CD14-positive monocyte (primary cell): ENCODE results near the gene MRPL21. TPM values are rescaled to one million over a fixed set of nuclear protein-coding genes. Genes with fewer than 3 reads are reported as not detected.

ENCODE experiments used
- DNase-seq, 3 donors: peaks; one replicate each; pipeline ENCODE4 v3.0.0-alpha.2; 2011 to 2022
- H2AFZ ChIP-seq: 2 replicates; pipeline ENCODE4 v1.6.0; 2012; ENCODE audit warnings: mild to moderate bottlenecking, low read depth, low read length, inconsistent platforms; ENCODE audit not compliant: insufficient read depth, poor library complexity, severe bottlenecking
- H3K27ac ChIP-seq, 2 donors: 1 replicate in 1 of 2; 2 replicates in 1 of 2; pipeline ENCODE4 v1.5.1; 2012 to 2013; ENCODE audit warnings: low read length in 2 of 2, control low read depth in 1 of 2, inconsistent platforms in 1 of 2, low read depth in 1 of 2, mild to moderate bottlenecking in 1 of 2
- H3K27me3 ChIP-seq, 2 donors: one replicate each; pipeline versions ENCODE4 v1.6.0 to v1.6.1; 2011 to 2013; ENCODE audit warnings: low read length in 2 of 2; ENCODE audit not compliant: control insufficient read depth in 2 of 2, insufficient read depth in 2 of 2
- H3K36me3 ChIP-seq, 2 donors: replicated peaks in 1 of 2; 1 replicate in 1 of 2; 2 replicates in 1 of 2; pipeline versions ENCODE4 v1.5.1 to v1.6.1; 2012 to 2013; ENCODE audit warnings: low read length in 2 of 2, control low read depth in 1 of 2, inconsistent platforms in 1 of 2, mild to moderate bottlenecking in 1 of 2; ENCODE audit not compliant: insufficient read depth in 2 of 2, control insufficient read depth in 1 of 2
- H3K4me1 ChIP-seq, 2 donors: 1 replicate in 1 of 2; 2 replicates in 1 of 2; pipeline versions ENCODE4 v1.5.1 to v1.6.1; 2012 to 2013; ENCODE audit warnings: low read length in 2 of 2, control low read depth in 1 of 2, inconsistent platforms in 1 of 2, mild to moderate bottlenecking in 1 of 2, moderate library complexity in 1 of 2; ENCODE audit not compliant: insufficient read depth in 2 of 2, control insufficient read depth in 1 of 2
- H3K4me2 ChIP-seq: replicated peaks from 2 replicates; pipeline ENCODE3; 2012; ENCODE audit warnings: low read length, moderate library complexity, mild to moderate bottlenecking; ENCODE audit not compliant: poor library complexity, severe bottlenecking; ENCODE audit errors: extremely low read depth
- H3K4me3 ChIP-seq, 3 experiments: fragments of 200-600 bp in 1 of 3; sonication (generic) in 1 of 3; replicated peaks in 1 of 3; 1 replicate in 2 of 3; 2 replicates in 1 of 3; pipeline ENCODE4 v1.5.1; 2011 to 2013; ENCODE audit warnings: low read length in 3 of 3, mild to moderate bottlenecking in 3 of 3, control low read depth in 2 of 3, low read depth in 2 of 3, inconsistent platforms in 1 of 3, moderate library complexity in 1 of 3
- H3K79me2 ChIP-seq: 2 replicates; pipeline ENCODE4 v1.6.0; 2012; ENCODE audit warnings: mild to moderate bottlenecking, control low read depth, inconsistent platforms, low read length, moderate library complexity; ENCODE audit not compliant: insufficient read depth
- H3K9ac ChIP-seq: 2 replicates; pipeline ENCODE4 v1.6.0; 2017; ENCODE audit warnings: low read length, mild to moderate bottlenecking; ENCODE audit not compliant: insufficient read depth, poor library complexity, severe bottlenecking
- H3K9me3 ChIP-seq, 2 donors: replicated peaks in 1 of 2; 1 replicate in 1 of 2; 2 replicates in 1 of 2; pipeline versions ENCODE4 v1.5.1 to v1.6.1; 2012 to 2013; ENCODE audit warnings: low read length in 2 of 2, control low read depth in 1 of 2; ENCODE audit not compliant: control insufficient read depth in 1 of 2, insufficient read depth in 1 of 2
- H4K20me1 ChIP-seq: 2 replicates; pipeline ENCODE4 v1.6.0; 2012; ENCODE audit warnings: mild to moderate bottlenecking, low read length, control low read depth, moderate library complexity; ENCODE audit not compliant: insufficient read depth
- H3K27ac Mint-ChIP-seq, 7 donors: one replicate each; pipeline ENCODE4 v1.8.0; 2020; ENCODE audit warnings: mild to moderate bottlenecking in 7 of 7, mixed read lengths in 7 of 7, moderate library complexity in 6 of 7, inconsistent platforms in 2 of 7
- H3K27me3 Mint-ChIP-seq, 3 donors: one replicate each; pipeline ENCODE4 v1.8.0; 2021 to 2022; ENCODE audit warnings: low read depth in 3 of 3, mild to moderate bottlenecking in 3 of 3, mixed read lengths in 3 of 3, moderate library complexity in 3 of 3, inconsistent platforms in 1 of 3
- H3K36me3 Mint-ChIP-seq, 2 donors: one replicate each; pipeline ENCODE4 v1.8.0; 2020; ENCODE audit warnings: mixed read lengths in 2 of 2, inconsistent platforms in 1 of 2, mild to moderate bottlenecking in 1 of 2
- H3K4me1 Mint-ChIP-seq: one replicate; pipeline ENCODE4 v1.8.0; 2020; ENCODE audit warnings: mild to moderate bottlenecking, mixed read lengths
- H3K4me3 Mint-ChIP-seq, 2 donors: one replicate each; pipeline ENCODE4 v1.8.0; 2020; ENCODE audit warnings: mild to moderate bottlenecking in 2 of 2, mixed read lengths in 2 of 2, moderate library complexity in 1 of 2
- H3K9me3 Mint-ChIP-seq, 7 donors: one replicate each; pipeline ENCODE4 v1.8.0; 2020 to 2022; ENCODE audit warnings: mixed read lengths in 7 of 7, mild to moderate bottlenecking in 6 of 7, moderate library complexity in 6 of 7, inconsistent platforms in 2 of 7
- CTCF ChIP-seq: fragments of 200-600 bp; IDR thresholded peaks from one replicate; pipeline ENCODE4 v1.8.0; 2022; ENCODE audit warnings: antibody characterized with exemption, mild to moderate bottlenecking
- WGBS: methylation state at CpG from one replicate; pipeline ENCODE4 v1.1.5; 2013; ENCODE audit warnings: missing lambda C conversion rate; ENCODE audit not compliant: insufficient coverage; 5-methylcytosine and 5-hydroxymethylcytosine counted together
- intact Hi-C, 2 donors: fragments of 100-400 bp; cut with micrococcal nuclease; formaldehyde crosslinking; loops; one replicate each; pipeline versions ENCODE4 v1.15.0 to v1.15.1; 2023
- polyA plus RNA-seq, 3 donors: library from polyadenylated mRNA; depleted of rRNA in 1 of 3; unstranded in 2 of 3; stranded (reverse) in 1 of 3; fragments of 300-500 nt in 2 of 3; fragments of >200 nt in 1 of 3; fragmentation: Illumina TruSeq in 2 of 3; gene quantifications; 1 replicate in 2 of 3; 2 replicates in 1 of 3; pipeline ENCODE4 v1.2.3, GENCODE V29; 2012 to 2021

MRPL21 gene
- polyA plus RNA-seq, 3 donors, result 38.8 to 138 (median 104) TPM

GRCh38 chr11:68930991-68931855 lies 27.6 kb upstream of the MRPL21 start:
- Histone ChIP-seq H3K9me3 (peaks cover 2 to 6% of the 10 kb centered on the region in 2 donors), H3K27me3 (no peaks in the 10 kb centered on the region), H3K9ac (no peak overlapping the region), H3K79me2 (no peaks in the 10 kb centered on the region), H3K27ac (no peak overlapping the region), H3K4me2 (no peak overlapping the region), H4K20me1 (peaks cover 4% of the 10 kb centered on the region), H3K4me3 (no peak overlapping the region), H2AFZ (no peak overlapping the region), H3K36me3 (peaks cover 55 to 79% of the 10 kb centered on the region in 2 donors), H3K4me1 (peaks cover 25 to 31% of the 10 kb centered on the region in 2 donors)
- H3K4me3 Mint-ChIP-seq, result no peak overlapping the region
- H3K9me3 Mint-ChIP-seq, result peaks cover 2 to 9% (median 3%) of the 10 kb centered on the region in 7 donors
- H3K27me3 Mint-ChIP-seq, result no peaks in the 10 kb centered on the region
- H3K27ac Mint-ChIP-seq, result peak overlapping the region in 1 of 7 donors; percentile 60
- no peak for DNase-seq
- intact Hi-C loops, result no loop called here
- peaks cover 61 to 83% of the 10 kb centered on the region in 2 donors for H3K36me3 Mint-ChIP-seq
- WGBS, result 93% methylated on average over 17 of the region's 21 CpGs
- no peak for TF ChIP-seq CTCF
- peaks cover 36% of the 10 kb centered on the region for H3K4me1 Mint-ChIP-seq

GRCh38 chr11:68929706-68930570 lies 26.3 kb upstream of the MRPL21 start:
- TF ChIP-seq CTCF, result no peak
- H3K27ac Mint-ChIP-seq, result peak overlapping the region in 5 of 7 donors; percentile 24 to 77 (median 64)
- no peak overlapping the region for H2AFZ ChIP-seq
- no peaks in the 10 kb centered on the region for H3K27me3 Mint-ChIP-seq
- H3K27ac ChIP-seq, result peak overlapping the region; percentile 4 to 78
- peaks cover 4% of the 10 kb centered on the region for H4K20me1 ChIP-seq
- H3K4me3 ChIP-seq, result no peak overlapping the region
- peaks cover 10 to 20% (median 16%) of the 10 kb centered on the region in 7 donors for H3K9me3 Mint-ChIP-seq
- DNase-seq, result no peak
- H3K4me2 ChIP-seq, result no peak overlapping the region
- no peak overlapping the region for H3K9ac ChIP-seq
- peaks cover 15 to 16% of the 10 kb centered on the region in 2 donors for H3K9me3 ChIP-seq
- H3K79me2 ChIP-seq, result peaks cover 7% of the 10 kb centered on the region
- H3K36me3 ChIP-seq, result peaks cover 51 to 79% of the 10 kb centered on the region in 2 donors
- H3K4me1 Mint-ChIP-seq, result peaks cover 36% of the 10 kb centered on the region
- no peaks in the 10 kb centered on the region for H3K27me3 ChIP-seq
- intact Hi-C loops, result no loop called here
- peaks cover 61 to 83% of the 10 kb centered on the region in 2 donors for H3K36me3 Mint-ChIP-seq
- H3K4me1 ChIP-seq, result peaks cover 25 to 31% of the 10 kb centered on the region in 2 donors
- 81% methylated on average over 14 of the region's 20 CpGs for WGBS
- no peak overlapping the region for H3K4me3 Mint-ChIP-seq
